HepG2 (cell line): ENCODE data around the gene RBP7.

Experiments used
- CEBPB ChIP-seq: IDR thresholded peaks from 2 replicates; pipeline ENCODE4 v1.6.1; 2011; ENCODE audit warnings: low read depth, low read length, improper control_type of control experiment, borderline replicate concordance
- ELF4 ChIP-seq: sonication (generic); formaldehyde crosslinking; IDR thresholded peaks from 2 replicates; pipeline ENCODE4 v1.5.0; 2020; ENCODE audit warnings: missing genetic modification reagents, mild to moderate bottlenecking, moderate library complexity, borderline replicate concordance
- MXI1 ChIP-seq: IDR thresholded peaks from 3 replicates; pipeline ENCODE4 v1.6.1; 2012; ENCODE audit warnings: low read depth, low read length, inconsistent platforms, borderline replicate concordance
- NFIC ChIP-seq: IDR thresholded peaks from 2 replicates; pipeline ENCODE4 v1.6.1; 2012; ENCODE audit warnings: mild to moderate bottlenecking, low read length, inconsistent platforms
- POLR2AphosphoS5 ChIP-seq: IDR thresholded peaks from 2 replicates; pipeline ENCODE4 v1.6.1; 2012; ENCODE audit warnings: low read depth, low read length
- RAD21 ChIP-seq: fragments of 450-650 bp; formaldehyde crosslinking; IDR thresholded peaks from 2 replicates; pipeline ENCODE4 v1.5.0; 2020; ENCODE audit warnings: mild to moderate bottlenecking
- STAG1 ChIP-seq: sonication (generic); formaldehyde crosslinking; IDR thresholded peaks from 2 replicates; pipeline ENCODE4 v1.4.0; 2020; ENCODE audit warnings: missing genetic modification reagents
- SUZ12 ChIP-seq: fragments of 150-350 bp; IDR thresholded peaks from 2 replicates; pipeline ENCODE4 v1.6.1; 2014; ENCODE audit warnings: low read depth, low read length
- ZNF616 ChIP-seq: sonication (generic); formaldehyde crosslinking; IDR thresholded peaks from 2 replicates; pipeline ENCODE4 v1.5.0; 2020; ENCODE audit warnings: low read depth, mild to moderate bottlenecking, missing genetic modification reagents
- TF ChIP-seq, protein P1 (sequence below): IDR thresholded peaks from 2 replicates; pipeline ENCODE4 v1.6.1; 2016
- TF ChIP-seq, protein P2 (sequence below): sonication (generic); formaldehyde crosslinking; IDR thresholded peaks from 2 replicates; pipeline ENCODE4 v1.4.0; 2020; ENCODE audit warnings: missing genetic modification reagents
- TF ChIP-seq, protein P3 (sequence below): sonication (generic); formaldehyde crosslinking; IDR thresholded peaks from 2 replicates; pipeline ENCODE4 v1.8.1; 2023; ENCODE audit warnings: missing genetic modification reagents, inconsistent platforms, borderline replicate concordance

DNA sequence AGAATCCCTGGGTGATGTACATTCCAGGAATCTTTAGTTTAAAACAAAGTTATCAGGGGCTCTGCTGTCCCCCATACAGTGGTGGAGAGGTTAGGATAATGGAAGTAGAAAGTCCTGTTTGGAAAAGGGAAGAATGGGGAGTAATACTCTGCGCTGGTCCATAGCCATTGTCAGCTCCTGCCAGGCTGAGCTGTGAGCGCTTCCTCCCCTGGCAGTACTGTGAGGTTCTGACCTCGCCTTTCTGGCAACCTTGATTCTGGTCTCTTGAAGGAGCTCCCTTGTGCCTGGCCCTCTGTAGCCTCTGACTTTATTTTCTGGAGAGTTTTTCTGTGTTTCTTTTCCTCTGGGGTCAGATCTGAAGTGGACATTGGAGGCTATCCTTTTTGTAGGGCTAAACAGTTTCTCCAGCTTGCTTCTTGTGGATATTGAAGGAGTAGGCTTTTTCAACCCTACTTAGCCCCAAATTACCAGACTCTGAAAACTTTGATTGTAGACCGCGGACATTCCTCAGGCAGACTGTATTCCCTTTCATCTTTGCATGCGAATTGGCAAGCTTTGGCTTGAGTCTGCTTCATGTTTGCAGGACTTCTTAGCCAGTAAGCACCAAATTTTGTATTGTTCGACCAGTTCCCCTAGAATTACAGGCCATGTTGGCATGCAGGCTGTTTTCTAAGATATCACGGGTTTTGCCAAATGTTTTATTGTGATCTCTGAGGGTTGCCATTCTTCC lies 49.5 kb downstream of the RBP7 start:
- TF ChIP-seq, protein P1, sequence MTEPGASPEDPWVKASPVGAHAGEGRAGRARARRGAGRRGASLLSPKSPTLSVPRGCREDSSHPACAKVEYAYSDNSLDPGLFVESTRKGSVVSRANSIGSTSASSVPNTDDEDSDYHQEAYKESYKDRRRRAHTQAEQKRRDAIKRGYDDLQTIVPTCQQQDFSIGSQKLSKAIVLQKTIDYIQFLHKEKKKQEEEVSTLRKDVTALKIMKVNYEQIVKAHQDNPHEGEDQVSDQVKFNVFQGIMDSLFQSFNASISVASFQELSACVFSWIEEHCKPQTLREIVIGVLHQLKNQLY (CRISPR knock-in tag): no peak
- TF ChIP-seq CEBPB (no peak), STAG1 (CRISPR knock-in tag) (no peak), ELF4 (CRISPR knock-in tag) (no peak), ZNF616 (CRISPR knock-in tag) (no peak), MXI1 (no peak), POLR2AphosphoS5 (no peak), RAD21 (no peak), NFIC (no peak), SUZ12 (no peak)
- TF ChIP-seq, protein P2, sequence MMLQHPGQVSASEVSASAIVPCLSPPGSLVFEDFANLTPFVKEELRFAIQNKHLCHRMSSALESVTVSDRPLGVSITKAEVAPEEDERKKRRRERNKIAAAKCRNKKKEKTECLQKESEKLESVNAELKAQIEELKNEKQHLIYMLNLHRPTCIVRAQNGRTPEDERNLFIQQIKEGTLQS (CRISPR knock-in tag): no peak
- TF ChIP-seq, protein P3, sequence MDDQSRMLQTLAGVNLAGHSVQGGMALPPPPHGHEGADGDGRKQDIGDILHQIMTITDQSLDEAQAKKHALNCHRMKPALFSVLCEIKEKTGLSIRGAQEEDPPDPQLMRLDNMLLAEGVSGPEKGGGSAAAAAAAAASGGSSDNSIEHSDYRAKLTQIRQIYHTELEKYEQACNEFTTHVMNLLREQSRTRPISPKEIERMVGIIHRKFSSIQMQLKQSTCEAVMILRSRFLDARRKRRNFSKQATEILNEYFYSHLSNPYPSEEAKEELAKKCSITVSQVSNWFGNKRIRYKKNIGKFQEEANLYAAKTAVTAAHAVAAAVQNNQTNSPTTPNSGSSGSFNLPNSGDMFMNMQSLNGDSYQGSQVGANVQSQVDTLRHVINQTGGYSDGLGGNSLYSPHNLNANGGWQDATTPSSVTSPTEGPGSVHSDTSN (CRISPR knock-in tag): no peak
